Measurements from ENCODE around the gene HSPBP1. TPM values are rescaled to one million over a fixed set of nuclear protein-coding genes. Genes with fewer than 3 reads are reported as not detected.

HSPBP1 gene
- total and polyA plus RNA-seq, 9 of the 15 experiments (the other 6 are each of a cell fraction or from before 2014, with no cell fraction given), result 0.83 to 81.3 (median 21.8) TPM

DNA sequence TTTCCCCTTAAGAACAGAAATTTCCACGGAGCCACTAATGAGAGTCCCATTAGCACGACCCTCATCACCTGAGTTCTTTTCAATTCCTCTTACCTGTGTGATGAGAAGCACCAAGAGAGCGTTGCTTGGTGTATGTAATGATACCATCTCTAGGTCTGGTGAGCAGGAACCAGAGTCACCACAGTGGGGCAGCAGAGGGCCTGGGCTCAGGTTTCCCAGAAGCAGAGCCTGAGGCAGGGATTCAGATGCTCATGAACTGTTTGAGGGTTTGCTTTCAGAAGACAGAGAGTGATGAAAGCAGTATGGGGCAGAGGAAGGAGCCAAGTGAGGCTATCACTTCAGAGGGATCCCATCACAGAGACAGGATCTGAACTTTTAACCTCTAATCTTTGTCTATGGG lies 67.5 kb downstream of the HSPBP1 start (continued):
- TF ChIP-seq ZBTB9 (CRISPR knock-in tag; IDR thresholded peaks at IDR 0.05) (no peak), ZBTB26 (CRISPR knock-in tag; IDR thresholded peaks at IDR 0.05) (no peak), ZFP36 (IDR thresholded peaks at IDR 0.05; ENCODE audit: low read depth, low read length, partially characterized antibody) (no peak), ZNF143 (CRISPR knock-in tag; IDR thresholded peaks at IDR 0.05) (peak; percentile 52; the same call in 1 of the 2 replicates), ZMIZ1 (IDR thresholded peaks at IDR 0.05; ENCODE audit: low read depth in 2 of 2, low read length in 2 of 2) (no peak), BCL6 (CRISPR knock-in tag; IDR thresholded peaks at IDR 0.05) (no peak), NR4A1 (CRISPR knock-in tag; IDR thresholded peaks at IDR 0.05) (no peak), NR4A1 (tag; IDR thresholded peaks at IDR 0.05) (0 out of 2 replicates have a peak, but pooled peaks have one; percentile 38), EGR1 (conservative IDR thresholded peaks at IDR 0.05) (no peak), NR2C2 (CRISPR knock-in tag; IDR thresholded peaks at IDR 0.05) (no peak), NR2C2 (tag; IDR thresholded peaks at IDR 0.05) (peak; percentile 54; the same call in 1 of the 2 replicates), SMARCA4 (IDR thresholded peaks at IDR 0.05) (peak; percentile 52), HOMEZ (CRISPR knock-in tag; IDR thresholded peaks at IDR 0.05) (no peak), NRF1 (conservative IDR thresholded peaks at IDR 0.05 in 1 of 2, IDR thresholded peaks at IDR 0.05 in 1 of 2) (peak in 1 of 2 experiments; percentile 44; a peak in 2 of 4 replicates), CCAR2 (IDR thresholded peaks at IDR 0.05; ENCODE audit: low read depth, low read length) (no peak), ZNF79 (CRISPR knock-in tag; IDR thresholded peaks at IDR 0.05; ENCODE audit: low read depth) (no peak), ZNF384 (IDR thresholded peaks at IDR 0.05; ENCODE audit: low read depth, low read length) (peak; percentile 41; the same call in 1 of the 2 replicates), CBFA2T3 (IDR thresholded peaks at IDR 0.05) (no peak), RBM39 (optimal IDR thresholded peaks at IDR 0.05; ENCODE audit: low read depth, low read length) (no peak), MAFK (IDR thresholded peaks at IDR 0.05; ENCODE audit: low read length) (0 out of 2 replicates have a peak, but pooled peaks have one; percentile 6), RBM15 (IDR thresholded peaks at IDR 0.05; ENCODE audit: insufficient read depth, low read length) (no peak), GATA2 (CRISPR knock-in tag; IDR thresholded peaks at IDR 0.05) (peak; percentile 94), TRIM24 (IDR thresholded peaks at IDR 0.05) (no peak)
